Activated CD4-positive, CD25-positive, alpha-beta regulatory T cell (primary cell): ENCODE data around the gene TRUB1.

Experiments
- DNase-seq, 4 experiments: peaks; one replicate each; lab custom pipeline; 2025; lab: John Stamatoyannopoulos, UW

Gene TRUB1

DNA sequence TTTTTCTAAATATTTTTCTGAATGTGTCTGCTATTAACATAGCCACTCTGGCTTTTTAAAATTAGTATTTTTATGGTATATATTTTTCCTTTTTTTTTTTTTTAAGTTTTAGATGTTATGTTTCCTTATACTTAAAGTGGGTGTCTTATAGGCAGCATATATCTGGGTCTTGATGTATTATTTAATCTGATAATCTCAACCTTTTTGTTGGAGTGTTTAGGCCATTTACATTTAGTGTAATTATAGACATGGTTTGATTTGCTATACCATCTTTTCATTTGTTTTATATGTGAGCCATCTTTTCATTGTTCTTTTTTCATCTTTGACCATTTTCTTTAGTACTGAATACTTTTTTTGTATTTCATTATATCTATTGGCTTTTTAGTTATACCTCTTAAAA, 45.0 kb downstream of the TRUB1 start:
- DNase-seq: no peak

GRCh38 chr10:114987995-114988394, 50.0 kb downstream of the TRUB1 start:
- DNase-seq: no peak

- DNase-seq: no peak
Measured at GRCh38 chr10:114990586-114990985, 52.6 kb downstream of the TRUB1 start.

- no peak for DNase-seq
Measured at GRCh38 chr10:114990991-114991390, 53.0 kb downstream of the TRUB1 start.

GRCh38 chr10:114992189-114992775, 54.3 kb downstream of the TRUB1 start:
- DNase-seq: no peak

DNA sequence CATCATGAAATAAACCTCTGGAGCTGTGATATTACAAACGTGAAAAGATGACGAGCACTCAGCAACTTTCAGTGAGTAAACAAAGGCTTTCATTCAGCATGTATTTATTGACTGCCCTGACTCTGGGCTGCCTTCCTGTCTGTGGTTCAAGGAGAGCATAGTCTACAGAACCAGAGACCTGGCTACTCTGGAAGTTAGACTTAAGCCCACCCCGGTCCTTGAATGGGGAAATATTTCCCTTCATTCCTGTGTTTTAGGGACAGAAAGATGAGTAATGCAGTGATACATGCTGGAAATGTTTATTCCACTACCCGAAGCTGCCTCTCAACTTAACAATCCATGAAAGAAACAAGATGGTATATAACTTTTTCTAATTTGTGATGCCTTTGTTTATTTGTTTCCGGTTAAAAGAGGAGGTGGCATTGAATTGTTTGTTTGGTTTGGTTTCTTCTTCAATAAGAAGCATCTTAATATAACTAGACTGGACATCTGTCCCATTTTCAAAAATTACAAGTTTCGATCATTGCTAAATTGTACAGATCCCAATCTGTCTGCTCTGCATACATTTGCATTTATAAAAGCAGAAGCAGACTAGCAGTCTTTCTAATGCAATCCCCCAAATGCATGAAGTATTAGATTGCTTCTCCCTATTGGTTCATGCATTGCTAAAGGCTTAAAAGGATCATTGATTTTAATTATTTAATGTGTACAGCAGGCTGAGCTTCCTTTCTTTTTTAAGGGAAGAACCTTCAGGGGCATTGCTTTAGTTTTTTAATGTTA, 57.7 kb downstream of the TRUB1 start:
- DNase-seq: no peak

DNA sequence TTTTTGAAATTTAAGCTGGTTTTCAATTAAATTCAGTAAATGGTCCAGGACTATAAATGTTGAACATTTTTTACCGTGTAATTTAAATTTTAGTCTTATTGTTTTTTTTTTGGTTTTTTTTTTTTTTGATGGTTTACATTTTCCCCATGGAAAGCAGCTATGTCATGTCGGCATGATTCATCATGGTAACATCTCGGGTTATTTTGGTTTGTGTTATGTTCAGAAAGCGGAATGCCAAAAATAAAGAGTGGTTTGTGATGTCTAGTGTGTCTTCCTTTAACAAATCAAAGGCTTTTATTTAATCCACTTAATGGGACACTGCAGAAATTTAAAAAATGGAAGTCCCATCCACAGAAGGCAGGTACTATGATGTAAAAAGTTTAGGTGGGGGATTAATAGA, 58.5 kb downstream of the TRUB1 start:
- no peak for DNase-seq

GRCh38 chr10:114998993-114999392, 61.0 kb downstream of the TRUB1 start:
- no peak for DNase-seq

DNA sequence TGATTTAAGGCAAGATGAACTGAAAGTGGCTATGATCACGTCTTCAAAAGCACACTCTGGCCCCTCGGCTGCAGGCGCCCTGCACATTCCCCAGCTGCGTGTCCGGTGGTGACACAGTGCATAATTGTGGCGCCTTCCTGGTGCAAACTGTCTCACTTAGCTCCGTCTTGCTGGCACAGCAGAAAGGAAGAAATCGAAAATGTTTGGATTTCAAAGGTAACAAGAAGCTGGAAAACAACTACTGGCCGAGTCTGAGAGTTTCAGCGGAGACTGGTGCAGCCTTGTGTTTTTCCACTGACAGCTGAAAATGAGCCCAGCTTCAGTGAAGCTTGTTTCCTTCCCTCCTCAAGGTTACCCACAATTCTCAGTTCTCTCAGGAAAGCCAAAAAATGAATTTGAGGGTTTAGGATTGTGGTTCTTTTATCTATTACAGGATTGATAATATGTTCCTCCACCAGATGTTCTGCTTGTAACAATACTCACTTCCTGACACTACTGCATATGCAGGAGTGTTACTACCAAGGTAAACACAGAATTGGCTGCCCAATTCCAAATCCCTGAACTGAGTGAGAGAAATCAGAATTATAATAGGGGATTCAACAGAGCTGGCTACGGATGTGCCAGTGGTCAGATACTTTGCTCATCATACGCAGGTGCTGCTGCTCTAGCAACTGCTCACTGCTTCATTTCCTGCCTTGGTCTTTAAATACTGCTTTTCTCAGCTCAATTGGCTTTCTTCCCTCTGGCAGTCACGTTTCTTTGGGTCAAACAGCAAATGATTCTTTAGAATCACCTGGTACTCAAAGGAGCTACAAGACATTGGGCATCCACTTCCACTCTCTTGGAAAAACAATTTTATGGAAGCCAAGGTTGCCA, 63.7 kb downstream of the TRUB1 start:
- no peak for DNase-seq

DNA sequence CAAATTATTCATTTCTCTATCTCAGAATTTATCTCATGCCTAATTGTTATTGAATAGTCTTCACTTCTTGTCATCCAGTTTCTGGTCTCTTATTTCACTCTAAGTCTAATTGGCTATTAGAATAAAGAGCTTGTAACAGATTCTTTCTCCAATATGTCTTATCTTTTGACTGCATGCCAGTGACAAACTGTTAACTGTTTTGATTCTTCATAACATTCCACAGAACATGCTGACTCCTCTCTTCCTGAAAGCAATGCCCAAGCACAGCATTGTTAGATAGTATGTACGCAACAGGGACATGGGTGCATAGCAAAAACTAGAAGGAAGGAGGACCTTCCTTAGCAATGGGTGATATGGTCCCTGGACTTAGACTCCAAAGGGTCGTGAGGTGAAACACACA, 65.4 kb downstream of the TRUB1 start:
- DNase-seq: no peak

DNA sequence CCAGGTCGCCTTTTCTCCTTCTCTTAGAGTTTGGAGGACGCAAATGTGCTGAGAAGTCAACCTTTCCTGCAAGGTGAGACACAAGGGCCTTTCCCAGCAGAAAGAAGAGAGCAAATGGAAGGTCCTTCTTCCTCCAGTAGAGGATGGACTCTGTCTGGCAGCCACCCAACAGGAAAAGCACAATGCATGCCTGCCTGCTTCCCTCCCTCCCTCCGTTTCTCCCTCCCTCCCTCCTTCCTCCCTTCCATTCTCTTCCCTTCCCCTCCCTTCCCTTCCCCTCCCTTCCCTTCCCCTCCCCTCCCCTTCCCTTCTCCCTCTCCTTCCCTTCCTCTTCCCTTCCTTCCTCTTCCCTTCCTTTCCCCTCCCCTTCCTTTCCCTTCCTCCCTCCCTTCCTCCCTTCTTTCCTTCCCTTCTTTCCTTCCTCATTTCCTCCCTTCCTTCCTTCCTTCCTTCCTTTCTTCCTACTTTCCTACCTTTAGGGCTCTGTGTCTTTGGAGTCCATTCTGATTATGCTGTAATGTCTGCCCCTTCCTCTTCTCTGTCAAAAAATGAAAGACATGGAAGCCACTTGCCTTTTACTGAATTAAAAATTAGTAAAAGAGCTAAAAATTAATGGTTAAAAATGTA, 66.4 kb downstream of the TRUB1 start:
- no peak for DNase-seq

GRCh38 chr10:115005771-115006170, 67.8 kb downstream of the TRUB1 start:
- no peak for DNase-seq

- no peak for DNase-seq
Measured at GRCh38 chr10:115018185-115018931, 80.4 kb downstream of the TRUB1 start.

- no peak for DNase-seq
Measured at GRCh38 chr10:115020449-115020848, 82.5 kb downstream of the TRUB1 start.

DNA sequence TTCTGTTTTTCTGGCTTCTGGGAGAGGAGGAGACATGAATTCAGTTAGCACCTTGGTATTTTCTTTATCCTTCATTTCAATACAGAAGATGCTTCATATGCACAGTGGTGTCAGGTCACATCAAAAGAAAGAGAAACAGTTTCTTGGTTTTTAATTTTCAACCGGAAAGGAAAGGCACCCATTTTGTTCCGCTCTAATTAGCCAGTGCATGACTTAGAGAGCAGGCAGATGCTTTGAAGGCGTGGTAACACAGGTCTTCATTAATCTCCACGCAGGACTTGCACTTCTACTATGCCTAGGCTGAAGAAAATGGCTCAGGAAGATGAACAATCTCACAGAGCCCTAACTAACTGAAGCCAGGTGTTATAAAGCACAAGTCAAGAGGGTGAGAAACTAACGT, 84.7 kb downstream of the TRUB1 start:
- DNase-seq: no peak

DNA sequence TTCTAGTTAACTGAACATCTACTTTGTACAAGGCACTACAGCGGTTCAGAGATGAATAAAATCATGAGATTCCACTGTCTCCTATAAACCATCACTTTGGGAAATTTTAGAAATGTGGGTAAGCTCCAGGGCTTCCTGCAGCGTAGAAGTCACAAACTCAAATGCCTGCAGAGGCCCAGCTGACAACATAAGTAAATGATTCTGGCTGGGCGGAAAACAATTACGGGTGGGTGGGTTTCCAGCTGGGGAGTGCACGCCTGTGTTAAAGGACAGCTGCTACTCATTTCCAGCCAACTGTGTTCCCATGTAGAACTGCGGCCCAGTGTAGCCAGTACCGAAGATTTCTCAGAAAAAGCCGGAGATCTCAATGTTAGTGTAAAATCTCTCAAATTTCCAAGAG, 85.7 kb downstream of the TRUB1 start:
- no peak for DNase-seq

DNA sequence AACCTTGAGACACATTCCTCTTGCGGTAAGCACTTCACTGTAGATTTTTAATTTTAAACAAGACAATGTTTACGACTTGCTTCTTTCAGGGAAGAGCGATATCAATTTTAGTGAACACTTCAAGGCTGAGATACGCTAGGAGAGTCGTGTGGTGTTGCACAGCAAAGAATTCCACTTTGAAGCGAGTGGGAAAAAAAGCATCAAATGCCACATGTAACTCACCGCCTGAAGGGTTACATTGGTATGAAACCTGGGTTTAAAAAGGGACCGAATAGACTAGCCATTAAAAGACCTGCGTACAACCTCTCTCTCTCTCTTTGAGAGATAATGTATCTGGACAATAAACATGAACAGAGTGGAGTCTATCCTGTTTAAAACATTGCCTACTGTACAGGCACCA, 86.4 kb downstream of the TRUB1 start:
- DNase-seq: no peak

GRCh38 chr10:115026056-115026745, 88.2 kb downstream of the TRUB1 start:
- no peak for DNase-seq

DNA sequence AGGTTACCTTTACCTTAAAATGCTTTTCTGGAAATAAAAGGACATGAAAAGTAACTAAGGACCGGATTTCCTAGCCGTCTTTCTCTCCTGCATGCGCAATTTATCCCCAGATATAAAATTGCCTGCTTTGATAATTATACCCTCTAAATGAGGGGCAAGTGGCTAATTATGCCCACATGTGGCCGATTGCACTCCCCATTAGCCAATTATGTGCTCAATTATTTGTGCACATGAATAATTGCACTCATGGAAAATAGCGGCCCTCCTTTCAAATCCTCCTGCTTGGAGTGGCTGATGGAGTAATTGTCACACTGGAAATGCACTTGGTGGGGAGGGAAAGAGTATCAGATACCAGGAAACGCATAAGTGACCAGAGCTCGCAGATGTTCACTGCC, 88.7 kb downstream of the TRUB1 start:
- DNase-seq: no peak
